ENCODE results near the gene BCOR. TPM values are rescaled to one million over a fixed set of nuclear protein-coding genes. Genes with fewer than 3 reads are reported as not detected.

BCOR gene
- total RNA-seq, 4 donors from 2014 or later: 19.8 to 32.2 (median 26.0) TPM

DNA sequence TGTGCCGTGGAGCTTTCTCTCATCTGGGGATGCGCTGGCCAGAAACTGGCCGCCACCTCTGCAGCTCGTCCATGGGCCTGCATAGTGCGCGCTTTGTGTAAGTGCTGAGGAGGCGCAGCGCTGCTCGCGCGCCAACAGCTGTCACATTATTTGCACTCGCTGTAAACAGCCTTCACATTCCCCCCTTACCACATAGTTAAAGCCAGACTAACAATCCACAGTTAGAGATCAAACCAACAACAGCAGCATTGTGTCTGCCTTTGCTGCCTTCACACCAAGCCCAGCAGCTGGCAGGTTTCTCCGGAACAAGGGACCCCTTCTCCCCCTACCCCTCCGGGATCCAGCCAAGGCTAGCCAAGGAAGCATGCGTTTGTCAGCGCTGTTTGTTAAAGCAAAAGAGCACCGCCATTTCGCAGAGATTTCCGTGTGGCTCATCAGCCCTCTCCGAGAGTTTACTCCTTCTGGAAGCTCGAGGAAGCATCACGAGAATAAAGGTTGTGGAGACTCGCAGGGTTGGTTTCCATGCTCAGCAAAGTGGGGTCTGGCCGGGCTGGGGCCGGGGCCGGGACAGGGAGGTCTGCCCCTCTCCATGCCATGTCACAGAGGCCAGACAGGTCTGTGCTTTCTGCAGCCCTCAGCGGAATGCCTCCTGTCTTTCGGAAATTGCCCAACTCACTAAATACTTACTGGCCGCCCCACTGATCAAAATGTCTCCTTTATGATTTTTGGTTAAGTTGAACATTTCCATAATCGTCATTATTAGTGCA, 11.0 kb downstream of the BCOR start:
- DNase-seq: no peak

DNA sequence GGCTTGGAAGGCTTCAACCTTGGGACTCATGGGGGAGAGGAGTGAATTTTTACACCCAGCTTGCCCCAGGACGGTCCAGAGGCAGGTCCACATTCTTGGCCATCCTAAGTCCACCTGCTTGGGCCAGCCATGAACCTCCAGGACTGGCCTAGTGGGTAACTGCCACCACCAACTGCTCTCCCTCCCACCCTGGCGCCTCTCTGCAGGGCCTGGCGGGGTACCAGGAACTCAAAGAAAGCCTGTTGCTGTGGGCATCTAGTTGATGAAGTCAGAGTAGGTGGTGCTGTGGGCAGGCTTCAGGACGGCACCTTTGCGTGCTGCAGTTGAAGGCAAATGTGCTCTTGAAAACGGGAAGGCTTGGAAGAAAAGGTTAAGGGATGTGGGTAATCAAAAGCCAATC, 12.0 kb downstream of the BCOR start:
- DNase-seq: no peak
- Histone ChIP-seq H3K4me3 (no peak overlapping the region), H3K27ac (peak overlapping the region in 3 of 4 donors; percentile 5 to 56 (median 31)), H3K36me3 (no peaks in the 10 kb centered on the region), H3K27me3 (no peaks in the 10 kb centered on the region), H3K4me1 (peaks cover 0 to 67% (median 5%) of the 10 kb centered on the region in 4 donors), H3K9me3 (no peaks in the 10 kb centered on the region)
- no peak for TF ChIP-seq POLR2A (IDR thresholded peaks at IDR 0.05)
- TF ChIP-seq, protein P1, sequence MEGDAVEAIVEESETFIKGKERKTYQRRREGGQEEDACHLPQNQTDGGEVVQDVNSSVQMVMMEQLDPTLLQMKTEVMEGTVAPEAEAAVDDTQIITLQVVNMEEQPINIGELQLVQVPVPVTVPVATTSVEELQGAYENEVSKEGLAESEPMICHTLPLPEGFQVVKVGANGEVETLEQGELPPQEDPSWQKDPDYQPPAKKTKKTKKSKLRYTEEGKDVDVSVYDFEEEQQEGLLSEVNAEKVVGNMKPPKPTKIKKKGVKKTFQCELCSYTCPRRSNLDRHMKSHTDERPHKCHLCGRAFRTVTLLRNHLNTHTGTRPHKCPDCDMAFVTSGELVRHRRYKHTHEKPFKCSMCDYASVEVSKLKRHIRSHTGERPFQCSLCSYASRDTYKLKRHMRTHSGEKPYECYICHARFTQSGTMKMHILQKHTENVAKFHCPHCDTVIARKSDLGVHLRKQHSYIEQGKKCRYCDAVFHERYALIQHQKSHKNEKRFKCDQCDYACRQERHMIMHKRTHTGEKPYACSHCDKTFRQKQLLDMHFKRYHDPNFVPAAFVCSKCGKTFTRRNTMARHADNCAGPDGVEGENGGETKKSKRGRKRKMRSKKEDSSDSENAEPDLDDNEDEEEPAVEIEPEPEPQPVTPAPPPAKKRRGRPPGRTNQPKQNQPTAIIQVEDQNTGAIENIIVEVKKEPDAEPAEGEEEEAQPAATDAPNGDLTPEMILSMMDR (IDR thresholded peaks at IDR 0.05): no peak

More for the DNA sequence above, 11.0 kb downstream of the BCOR start:
- TF ChIP-seq, protein P1 (IDR thresholded peaks at IDR 0.05): no peak
- no peak for TF ChIP-seq POLR2A (IDR thresholded peaks at IDR 0.05)
- Histone ChIP-seq H3K27ac (peak overlapping the region in 2 of 4 donors; percentile 55 to 56), H3K27me3 (no peaks in the 10 kb centered on the region), H3K4me1 (peaks cover 0 to 77% (median 5%) of the 10 kb centered on the region in 4 donors), H3K9me3 (no peaks in the 10 kb centered on the region), H3K36me3 (no peaks in the 10 kb centered on the region), H3K4me3 (no peak overlapping the region)

DNA sequence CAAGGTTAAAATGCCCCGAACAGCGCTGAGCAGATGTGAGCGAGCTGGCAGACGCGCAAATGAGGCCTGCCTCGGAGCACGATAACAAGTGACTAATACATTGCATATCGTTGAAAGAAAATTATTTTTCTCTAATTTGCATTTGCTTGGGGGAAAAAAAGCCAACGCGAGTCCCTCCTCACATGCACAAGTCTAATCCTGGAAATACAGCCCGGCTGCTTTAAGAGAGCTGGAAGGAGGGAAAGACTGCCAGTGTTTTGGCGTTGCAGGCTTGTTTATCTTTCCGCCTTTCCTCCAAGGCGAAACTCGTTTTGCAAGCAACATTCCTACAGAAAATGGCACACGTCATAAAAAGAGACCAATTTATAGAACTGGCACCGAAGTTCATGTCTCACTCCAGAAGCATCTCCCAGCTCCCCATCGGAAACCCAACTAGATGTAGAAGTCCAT, 12.6 kb downstream of the BCOR start:
- TF ChIP-seq POLR2A (IDR thresholded peaks at IDR 0.05): no peak
- TF ChIP-seq, protein P1 (IDR thresholded peaks at IDR 0.05): no peak
- DNase-seq: no peak
- Histone ChIP-seq H3K4me1 (peaks cover 0 to 61% (median 5%) of the 10 kb centered on the region in 4 donors), H3K4me3 (no peak overlapping the region), H3K27me3 (no peaks in the 10 kb centered on the region), H3K27ac (peak overlapping the region in 2 of 4 donors; percentile 31 to 56), H3K36me3 (no peaks in the 10 kb centered on the region), H3K9me3 (no peaks in the 10 kb centered on the region)

DNA sequence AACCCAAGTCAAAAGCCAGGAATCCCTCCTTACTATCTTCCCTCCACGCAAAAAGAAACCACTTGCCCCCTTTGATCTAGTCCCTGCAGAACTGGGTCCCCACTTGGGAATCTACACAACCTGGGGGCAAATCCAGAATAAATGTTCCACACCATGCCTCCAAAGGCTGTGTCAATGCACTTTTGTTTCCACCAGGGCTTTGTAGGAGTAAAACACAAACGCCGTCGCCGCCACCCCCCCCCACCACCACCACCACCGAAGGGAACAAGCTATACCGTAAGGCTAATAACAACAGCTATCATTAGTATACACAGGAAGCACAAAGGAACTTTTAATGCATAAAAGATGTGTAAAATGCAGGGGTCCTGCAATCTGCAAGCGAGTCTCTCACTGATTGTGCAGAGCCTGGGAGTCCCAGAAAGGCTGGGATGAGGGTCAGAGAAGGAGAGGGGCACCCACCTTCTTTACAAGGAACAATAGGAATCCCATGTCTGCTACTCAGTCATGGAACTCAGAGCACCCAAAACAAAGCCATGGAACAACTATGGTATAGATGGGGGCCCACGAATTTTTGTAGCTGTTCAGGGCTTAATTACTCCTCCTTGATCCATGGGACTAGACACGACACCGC, 13.2 kb downstream of the BCOR start:
- no peak for DNase-seq
- Histone ChIP-seq H3K27ac (no peak overlapping the region), H3K4me3 (peak overlapping the region in 1 of 4 donors; percentile 47), H3K27me3 (no peaks in the 10 kb centered on the region), H3K36me3 (no peaks in the 10 kb centered on the region), H3K9me3 (no peaks in the 10 kb centered on the region), H3K4me1 (peaks cover 0 to 55% (median 5%) of the 10 kb centered on the region in 4 donors)
- TF ChIP-seq, protein P1 (IDR thresholded peaks at IDR 0.05): no peak
- no peak for TF ChIP-seq POLR2A (IDR thresholded peaks at IDR 0.05)

DNA sequence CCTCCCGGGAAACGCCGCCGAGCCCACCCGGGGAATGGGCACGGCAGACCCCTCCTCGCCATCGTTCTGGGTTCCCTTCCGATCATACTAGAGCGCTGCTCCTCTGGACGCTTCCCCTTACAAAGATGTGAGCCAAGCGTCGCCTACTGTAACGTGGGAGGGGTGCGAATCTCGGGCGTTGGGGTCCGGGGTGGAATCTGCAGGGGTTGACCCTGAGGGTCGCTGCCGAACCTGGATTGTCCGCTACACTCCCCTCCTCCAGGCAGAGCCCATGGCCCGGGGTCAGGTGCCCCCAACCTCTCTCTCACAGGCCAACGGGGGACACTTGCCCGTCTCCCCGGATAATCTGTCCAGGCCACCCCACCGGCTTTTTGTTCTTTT, 13.8 kb downstream of the BCOR start:
- Histone ChIP-seq H3K4me3 (peak overlapping the region; percentile 30 to 47 (median 44)), H3K27me3 (no peaks in the 10 kb centered on the region), H3K4me1 (peaks cover 0 to 51% (median 5%) of the 10 kb centered on the region in 4 donors), H3K36me3 (no peaks in the 10 kb centered on the region), H3K27ac (peak overlapping the region in 2 of 4 donors; percentile 19 to 57), H3K9me3 (no peaks in the 10 kb centered on the region)
- DNase-seq: no peak
- no peak for TF ChIP-seq POLR2A (IDR thresholded peaks at IDR 0.05)
- TF ChIP-seq, protein P1 (IDR thresholded peaks at IDR 0.05): no peak
